ENCODE results near the gene DYNLL2. TPM values are rescaled to one million over a fixed set of nuclear protein-coding genes. Genes with fewer than 3 reads are reported as not detected.
"Not testable (repeated sequence)": the region's sequence is repeated elsewhere in the genome, so short reads cannot be mapped to it uniquely, and the experiment has no call there.

The DYNLL2 gene
- total RNA-seq, 2 donors from 2014 or later: 50.5 to 51.0 TPM

- intact Hi-C loops (cut with DNase I); DNase-seq; ATAC-seq: not testable (repeated sequence)
Measured at GRCh38 chr17:58143335-58143734, 60.1 kb downstream of the DYNLL2 start.

GRCh38 chr17:58144801-58145200 lies 61.6 kb downstream of the DYNLL2 start:
- ATAC-seq: no peak
- no peak for DNase-seq
- intact Hi-C loops (cut with DNase I): no loop called here

Other genes starting within 250 kb of the DYNLL2 start
- 10 to 100 TPM; 45.2 to 55.8 TPM for gene MRPS23, start 233.4 kb upstream of the DYNLL2 start, total RNA-seq
- gene CUEDC1, start 128.0 kb upstream of the DYNLL2 start, total RNA-seq: 10 to 100 TPM; 38.3 to 45.5 TPM
- gene VEZF1, start 95.2 kb upstream of the DYNLL2 start, total RNA-seq: 10 to 100 TPM; 54.1 to 60.9 TPM
- gene SRSF1, start 76.2 kb upstream of the DYNLL2 start, total RNA-seq: 100 to 1,000 TPM; 113 to 137 TPM
- gene OR4D1, start 65.0 kb downstream of the DYNLL2 start, total RNA-seq: not detected
- gene OR4D2, start 83.6 kb downstream of the DYNLL2 start, total RNA-seq: not detected
- gene EPX, start 109.3 kb downstream of the DYNLL2 start, total RNA-seq: not detected
- 1 to 10 TPM; 4.5 to 9.0 TPM for gene MKS1, start 135.8 kb downstream of the DYNLL2 start, total RNA-seq
- gene LPO, start 155.2 kb downstream of the DYNLL2 start, total RNA-seq: not detected
- gene MPO, start 197.5 kb downstream of the DYNLL2 start, total RNA-seq: under 1 TPM; 0.24 to 0.32 TPM
- gene TSPOAP1, start 245.4 kb downstream of the DYNLL2 start, total RNA-seq: 1 to 10 TPM; 8.8 to 9.0 TPM